ENCODE data around the gene CNTNAP2.

GRCh38 chr7:148017126-148017525, 1900.5 kb downstream of the CNTNAP2 start:
- no peak for TF ChIP-seq CTCF (IDR thresholded peaks at IDR 0.05)
- no peak for TF ChIP-seq POLR2A (IDR thresholded peaks at IDR 0.05)

All from testis (tissue), 2 donors.